ENCODE measurements around the gene OR13C5. TPM values are rescaled to one million over a fixed set of nuclear protein-coding genes. Genes with fewer than 3 reads are reported as not detected.
"Not testable (repeated sequence)": the region's sequence is repeated elsewhere in the genome, so short reads cannot be mapped to it uniquely, and the experiment has no call there.

OR13C5 gene
- total and polyA plus RNA-seq, 10 of the 15 experiments (the other 5 are each of a cell fraction or from before 2014, with no cell fraction given): 0.58 TPM; not detected in 9

GRCh38 chr9:104625964-104626363 lies 26.8 kb upstream of the OR13C5 start:
- CTCF ChIA-PET; FAIRE-seq; H3K27me3 ChIP-seq (replicated peaks in 1 of 2; ENCODE audit: control insufficient read depth in 2 of 2, insufficient read depth in 2 of 2, low read length in 1 of 2); intact Hi-C loops (cut with micrococcal nuclease; ENCODE audit: unreplicated experiment); H3K4me1 ChIP-seq (ENCODE audit: control insufficient read depth, insufficient read depth, low read length); H3K79me2 ChIP-seq (ENCODE audit: control insufficient read depth, insufficient read depth, low read length); DNase-seq (ENCODE audit: low read depth, low spot score); H3K9ac ChIP-seq (ENCODE audit: control insufficient read depth, insufficient read depth, low read length); SMC1A ChIA-PET (ENCODE audit: uncharacterized antibody, unreplicated experiment); H3K4me3 ChIP-seq; in situ Hi-C loops (cut with MboI); ATAC-seq; H4K20me1 ChIP-seq (ENCODE audit: control insufficient read depth, insufficient read depth); H3K4me2 ChIP-seq (ENCODE audit: control insufficient read depth, insufficient read depth); H2AFZ ChIP-seq (ENCODE audit: control insufficient read depth, low read depth, low read length); POLR2A ChIA-PET; RAD21 ChIA-PET (ENCODE audit: unreplicated experiment); H3K9me3 ChIP-seq (replicated peaks; ENCODE audit: control insufficient read depth, insufficient read depth, low read length); H3K36me3 ChIP-seq (ENCODE audit: control insufficient read depth in 2 of 2, insufficient read depth in 2 of 2, low read length in 1 of 2); H3K27ac ChIP-seq (ENCODE audit: control insufficient read depth, insufficient read depth); BruUV-seq (replicated peaks): not testable (repeated sequence)
- peak; percentile 60 for TF ChIP-seq MEF2B (IDR thresholded peaks at IDR 0.05; ENCODE audit: partially characterized antibody, poor library complexity, severe bottlenecking)

GRCh38 chr9:104618104-104618503 lies 18.9 kb upstream of the OR13C5 start, which contains the start of gene OR13C9:
Gene OR13C9 (minus strand): TSS chr9:104618204. CDS start chr9:104618204, 0 bp downstream.
- H3K79me2 ChIP-seq (ENCODE audit: control insufficient read depth, insufficient read depth, low read length): no peaks in the 10 kb centered on the region
- ChIA-PET SMC1A (ENCODE audit: uncharacterized antibody, unreplicated experiment) (no interaction called here), RAD21 (ENCODE audit: unreplicated experiment) (no interaction called here), CTCF (interaction anchor here (1.5 kb wide), 1 partner anchor 22 kb away, joined by 3 read pairs; no protein-coding TSS in a partner anchor), POLR2A (no interaction called here)
- no peak within 1 kb of the TSS for H3K4me3 ChIP-seq
- FAIRE-seq (no peak), DNase-seq (ENCODE audit: low read depth, low spot score) (no peak), ATAC-seq (no peak)
- no peak within 1 kb of the TSS for H3K4me2 ChIP-seq (ENCODE audit: control insufficient read depth, insufficient read depth)
- in situ Hi-C loops (cut with MboI) (no loop called here), intact Hi-C loops (cut with micrococcal nuclease; ENCODE audit: unreplicated experiment) (no loop called here)
- H3K36me3 ChIP-seq (ENCODE audit: control insufficient read depth in 2 of 2, insufficient read depth in 2 of 2, low read length in 1 of 2): no peaks in the 10 kb centered on the region
- 11% methylated on average over 2 of the region's 2 CpGs for WGBS (ENCODE audit: insufficient coverage, insufficient replicate concordance, low lambda C conversion rate, missing lambda C conversion rate)
- no peaks in the 10 kb centered on the region for H3K27me3 ChIP-seq (replicated peaks in 1 of 2; ENCODE audit: control insufficient read depth in 2 of 2, insufficient read depth in 2 of 2, low read length in 1 of 2)
- H3K4me1 ChIP-seq (ENCODE audit: control insufficient read depth, insufficient read depth, low read length): no peaks in the 10 kb centered on the region
- no peak within 1 kb of the TSS for H3K27ac ChIP-seq (ENCODE audit: control insufficient read depth, insufficient read depth)
- no peak within 1 kb of the TSS for H2AFZ ChIP-seq (ENCODE audit: control insufficient read depth, low read depth, low read length)
- no peaks in the 10 kb centered on the region for H3K9me3 ChIP-seq (replicated peaks; ENCODE audit: control insufficient read depth, insufficient read depth, low read length)
- H3K9ac ChIP-seq (ENCODE audit: control insufficient read depth, insufficient read depth, low read length): no peak within 1 kb of the TSS
- no peaks in the 10 kb centered on the region for H4K20me1 ChIP-seq (ENCODE audit: control insufficient read depth, insufficient read depth)
- TF ChIP-seq SUZ12 (IDR thresholded peaks at IDR 0.05; ENCODE audit: unreplicated experiment) (no peak), RBBP5 (conservative IDR thresholded peaks at IDR 0.05) (no peak), MYC (IDR thresholded peaks at IDR 0.05; ENCODE audit: insufficient read depth, insufficient read length, insufficient replicate concordance, low read length, severe bottlenecking) (no peak), YBX1 (IDR thresholded peaks at IDR 0.05) (no peak), E2F4 (IDR thresholded peaks at IDR 0.05; ENCODE audit: low read depth, low read length) (no peak), SREBF2 (IDR thresholded peaks at IDR 0.05; ENCODE audit: low read length) (no peak), RUNX3 (IDR thresholded peaks at IDR 0.05; ENCODE audit: low read length) (no peak), NR2C1 (IDR thresholded peaks at IDR 0.05) (no peak), TAF1 (IDR thresholded peaks at IDR 0.05; ENCODE audit: borderline replicate concordance, low read depth, low read length) (no peak), KAT2A (conservative IDR thresholded peaks at IDR 0.05; ENCODE audit: control insufficient read depth, low read depth, low read length) (no peak)
- BruUV-seq (replicated peaks): no TSS peak

Data from GM12878 (cell line).